HG02623 (cell line): ENCODE measurements around the gene C1orf116.
"Not testable (repeated sequence)": the region's sequence is repeated elsewhere in the genome, so short reads cannot be mapped to it uniquely, and the experiment has no call there.

Source experiments
- ATAC-seq: cut with Tn5 transposase; IDR thresholded peaks from one replicate; pipeline ENCODE4 v1.9.1; 2021; ENCODE audit warnings: moderate library complexity; ENCODE audit not compliant: unreplicated experiment

Gene C1orf116

DNA sequence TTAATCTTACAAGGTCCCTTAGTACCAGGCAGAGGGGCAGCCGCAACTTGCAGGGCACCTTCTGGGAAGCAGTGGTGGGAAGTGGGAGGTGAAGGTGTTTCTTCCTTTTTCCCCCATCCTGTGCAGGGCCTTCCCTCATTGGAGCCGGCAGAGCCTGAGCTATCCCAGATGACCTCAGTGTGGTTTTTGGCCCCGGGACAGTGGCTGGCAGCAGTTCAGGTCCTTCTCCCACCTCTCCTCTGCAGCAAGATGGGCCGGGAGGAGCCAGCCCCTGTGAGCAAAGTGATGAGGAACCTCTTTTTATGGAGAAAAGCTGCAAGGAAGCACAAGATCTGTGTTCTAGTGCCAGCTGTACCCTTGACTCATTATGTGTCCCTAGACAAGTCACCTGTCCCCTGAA is 27.3 kb upstream of the C1orf116 start:
- ATAC-seq, result no peak

DNA sequence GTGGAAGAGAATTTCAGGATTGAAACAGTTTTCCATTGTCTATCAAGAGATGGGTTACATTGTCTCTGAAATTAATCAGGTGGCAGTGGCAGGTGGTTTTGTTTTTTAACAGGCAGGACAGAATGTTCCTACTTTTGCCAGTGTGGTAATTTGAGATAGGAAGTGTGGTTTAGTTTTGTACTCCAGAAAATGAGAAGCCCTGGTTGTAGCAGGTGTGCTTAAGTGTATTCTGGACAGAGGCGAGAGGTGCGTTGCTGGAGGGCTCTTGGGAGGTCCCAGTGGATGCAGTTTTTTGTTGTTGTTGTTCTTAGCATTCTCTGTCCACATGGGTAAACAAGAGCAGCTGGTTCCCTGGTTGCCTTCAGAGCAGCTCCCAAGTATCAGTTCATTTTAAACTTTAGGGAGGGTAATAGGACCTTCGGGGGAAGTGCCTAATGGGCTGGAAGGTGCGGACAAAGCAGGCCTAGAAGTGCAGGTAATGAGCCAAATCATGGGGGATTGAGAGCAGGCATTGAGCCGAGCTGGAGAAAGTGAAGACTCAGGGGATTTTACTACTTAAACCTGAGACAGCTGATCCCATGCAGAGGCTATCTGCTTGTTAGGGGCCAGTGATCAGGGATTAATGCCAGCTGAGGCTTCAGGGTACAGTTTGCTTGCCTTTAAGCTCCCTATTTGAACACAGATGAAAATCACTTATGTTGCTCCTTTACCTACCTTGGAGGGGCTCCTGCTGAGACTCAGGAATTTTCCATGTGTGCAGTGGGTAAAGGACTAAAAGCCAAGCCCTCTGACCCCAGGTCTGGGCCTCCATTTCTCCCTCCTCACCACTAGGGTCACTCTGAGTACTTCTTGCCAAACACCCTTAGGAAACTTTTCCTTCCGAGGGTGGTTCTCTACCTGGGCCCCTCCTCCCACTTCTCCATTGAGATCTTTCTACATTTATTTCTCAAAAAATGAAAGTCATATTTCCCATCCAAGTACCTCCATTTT is 26.6 kb upstream of the C1orf116 start:
- no peak for ATAC-seq

DNA sequence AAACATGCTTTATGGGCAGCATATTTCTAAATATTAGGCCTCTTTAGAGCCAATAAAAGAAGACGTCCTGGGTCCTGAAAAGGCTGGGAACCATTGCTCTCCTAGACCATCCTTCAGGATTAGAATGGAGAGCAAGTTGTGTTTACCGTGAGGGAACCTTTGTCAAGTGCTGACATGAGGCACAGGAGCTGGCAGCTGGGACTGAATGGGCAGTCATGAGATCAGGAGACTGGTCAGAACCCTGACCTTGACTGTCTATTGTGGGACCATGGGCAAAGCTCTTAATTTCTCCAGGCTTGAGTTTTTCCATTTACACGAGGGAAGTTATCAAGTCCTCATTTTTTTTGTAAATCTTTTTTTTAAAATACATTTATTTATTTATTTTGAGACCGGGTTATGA is 25.7 kb upstream of the C1orf116 start:
- ATAC-seq, result no peak

DNA sequence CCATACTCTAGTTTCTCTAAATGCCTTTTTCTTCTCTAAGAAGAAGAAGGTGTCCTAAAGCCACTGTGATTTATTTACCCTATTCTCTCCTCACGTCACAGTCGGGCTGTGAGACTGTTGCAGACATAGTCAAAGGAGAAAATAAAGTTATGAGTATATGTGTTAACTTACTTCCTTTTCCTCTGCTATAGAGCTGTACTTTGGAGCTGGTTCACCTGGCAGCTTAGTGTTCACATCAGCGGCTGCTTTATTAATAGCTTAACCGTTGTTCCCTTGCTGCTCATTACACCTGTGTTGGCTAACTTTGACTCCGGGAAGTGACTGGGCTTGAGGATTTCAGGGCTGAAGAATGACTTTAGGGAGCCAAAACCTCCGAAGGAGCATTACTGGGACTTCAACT is 24.1 kb upstream of the C1orf116 start:
- ATAC-seq, result no peak

DNA sequence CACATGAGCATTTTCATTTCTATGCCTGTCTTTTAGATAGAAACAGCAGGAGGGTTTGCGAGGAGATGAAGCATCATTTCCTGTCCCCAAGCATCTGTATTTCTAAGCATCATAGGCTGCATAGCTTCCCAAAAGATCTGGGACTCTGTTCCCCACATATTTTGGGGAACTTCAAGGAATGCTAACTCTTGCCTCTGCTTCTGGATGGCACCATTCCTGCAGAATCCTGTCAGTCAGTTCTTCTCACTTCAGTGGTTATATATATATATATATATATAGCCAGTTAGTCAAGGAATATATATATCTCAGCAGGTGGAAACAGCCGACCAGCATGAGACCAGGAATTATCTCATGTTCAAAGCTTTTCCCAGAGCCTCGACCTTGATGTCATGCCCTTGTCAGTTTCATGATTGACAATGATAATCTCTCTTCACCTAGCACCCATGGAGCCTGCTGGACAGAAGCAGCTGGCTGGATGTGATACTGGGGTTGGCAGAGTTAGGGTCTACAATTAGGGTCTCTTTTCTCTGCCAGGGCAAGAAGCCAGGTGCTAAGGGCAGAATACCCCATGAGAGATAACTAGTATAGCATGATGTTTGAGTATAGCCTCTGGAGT is 22.9 kb upstream of the C1orf116 start:
- no peak for ATAC-seq

DNA sequence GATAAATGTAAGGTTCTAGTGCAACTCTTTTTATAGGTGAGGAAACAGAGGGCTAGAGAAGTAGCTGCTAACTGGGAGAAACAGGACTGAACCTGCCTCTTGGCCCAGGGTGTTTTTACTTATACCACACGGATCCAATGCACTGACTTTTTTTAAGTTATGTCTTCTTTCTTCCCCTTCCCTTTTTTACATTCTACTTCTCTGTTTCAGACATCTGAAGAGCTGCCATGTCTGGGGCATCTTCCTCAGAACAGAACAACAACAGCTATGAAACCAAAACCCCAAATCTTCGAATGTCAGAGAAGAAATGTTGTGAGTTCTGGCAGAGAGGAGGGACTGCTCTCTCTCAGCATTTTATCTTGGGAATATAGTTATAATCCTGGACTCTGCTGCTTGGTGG is 21.9 kb upstream of the C1orf116 start:
- no peak for ATAC-seq

DNA sequence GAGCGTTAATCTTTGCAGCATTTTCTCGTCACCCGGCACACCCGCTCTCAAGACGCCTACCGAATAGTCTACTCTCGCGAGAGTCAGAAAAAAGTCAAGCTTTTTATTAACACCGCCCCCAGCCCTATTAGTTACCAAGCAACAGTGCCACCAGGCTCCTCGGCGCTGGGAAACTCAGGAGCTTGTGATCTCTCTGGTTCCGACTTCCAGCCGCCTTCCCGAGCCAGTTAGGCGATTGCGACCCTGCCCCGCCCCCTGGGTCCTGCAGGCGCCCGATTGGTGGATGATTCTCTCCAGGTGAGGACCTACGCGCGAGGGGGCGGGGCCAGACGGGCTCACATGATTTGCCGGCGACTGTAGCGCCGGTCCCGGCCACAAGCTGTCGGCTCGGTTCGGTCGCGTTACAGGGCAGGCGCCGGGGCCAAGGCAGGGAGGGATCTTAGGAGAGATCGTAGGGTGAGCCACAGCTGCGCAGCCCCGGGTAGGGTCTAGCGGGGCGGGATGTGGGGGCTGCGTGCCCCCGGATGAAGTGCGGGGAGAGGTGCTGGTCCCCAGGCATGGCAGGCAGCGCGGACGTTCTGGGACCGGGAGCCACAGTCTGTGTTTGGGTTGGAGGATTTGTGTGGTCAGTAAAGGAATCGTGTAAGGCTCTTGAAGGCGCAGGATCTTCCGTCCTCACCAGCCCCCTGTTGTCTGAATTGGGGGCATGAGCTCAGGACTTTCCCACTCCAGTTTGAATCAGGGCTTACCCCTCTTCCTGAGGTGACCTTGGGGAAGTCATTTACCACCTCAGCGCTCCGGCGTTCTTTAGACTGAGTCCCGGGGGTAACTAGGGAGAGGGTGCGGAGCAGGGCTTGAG is 20.6 kb upstream of the C1orf116 start, which contains the start of gene PFKFB2:
Gene PFKFB2, plus strand, starts transcription at position 365 of the 859 bp plus-strand sequence. CDS start 1,443 bp downstream, outside the sequence.
- peak; percentile 65 for ATAC-seq

DNA sequence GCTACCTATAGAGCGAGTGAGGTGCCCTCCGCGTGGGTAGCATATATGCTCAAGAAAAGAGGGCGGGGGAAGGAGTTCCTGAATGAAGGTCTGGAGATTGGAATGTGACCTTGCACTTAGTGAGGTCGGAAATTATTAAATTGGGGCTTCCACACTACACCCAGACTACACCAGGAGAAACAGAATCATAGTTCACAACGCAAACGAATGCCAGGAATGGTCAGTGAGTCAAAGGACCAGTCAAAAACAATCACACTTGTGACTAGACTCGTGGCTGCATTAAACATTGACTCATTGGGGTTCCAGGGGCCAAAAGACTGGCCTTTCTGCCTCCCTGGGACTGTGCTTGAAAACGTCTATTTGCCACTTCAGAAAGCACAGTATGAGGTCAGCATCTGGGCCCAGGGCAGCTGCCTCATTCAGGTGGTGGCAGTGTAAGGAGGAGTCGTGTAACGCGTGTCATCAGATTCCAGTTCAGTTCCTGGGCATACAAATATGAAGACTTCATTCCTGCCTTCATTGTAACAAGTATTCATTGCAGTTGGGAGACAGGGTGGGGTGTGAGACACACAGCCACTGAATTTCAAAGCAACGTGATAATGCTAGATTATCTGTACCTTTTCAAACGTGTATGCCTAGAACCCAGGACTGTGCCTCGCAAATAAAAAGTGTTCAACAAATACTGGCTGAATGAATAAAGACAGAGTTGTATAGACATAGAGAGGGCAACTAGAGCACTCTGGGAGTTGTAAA is 18.8 kb upstream of the C1orf116 start, which contains the start of gene YOD1:
Gene YOD1, minus strand, starts transcription at position 18 of the 753 bp plus-strand sequence. CDS start 178 bp downstream, outside the sequence.
- ATAC-seq, result no peak

DNA sequence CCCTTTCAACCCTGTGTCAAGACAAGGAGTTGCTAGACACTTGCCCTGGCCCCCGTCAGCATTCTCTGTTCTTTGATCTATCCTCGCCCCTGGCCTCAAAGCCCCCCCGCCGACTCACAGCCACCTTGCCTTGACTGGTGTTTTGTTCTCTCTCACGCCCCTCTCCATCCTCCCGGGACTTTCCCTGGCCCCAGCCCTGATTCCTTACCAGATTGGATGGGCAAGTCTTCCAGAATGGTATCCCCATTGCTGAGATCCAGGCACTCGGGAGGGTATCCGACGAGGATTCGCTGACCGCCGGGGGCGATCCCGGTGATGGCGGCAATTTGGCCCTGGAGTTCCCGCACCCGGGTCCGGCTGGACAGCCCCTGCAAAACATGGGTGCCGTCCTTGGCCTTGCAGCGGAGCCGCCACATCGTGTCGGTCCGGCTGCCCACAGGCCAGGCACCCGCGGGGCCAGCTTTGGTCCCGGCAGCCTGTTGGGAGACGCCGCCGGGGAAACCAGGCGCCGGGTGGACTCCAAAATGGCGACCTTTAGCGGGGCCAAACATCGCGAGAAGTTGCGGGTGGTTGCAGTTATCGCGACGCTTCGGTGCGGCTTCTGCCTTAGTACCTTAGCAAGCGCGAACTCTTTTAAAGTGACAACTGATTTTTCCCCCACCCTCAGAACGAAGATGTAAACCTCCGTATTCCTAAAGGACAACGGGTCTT is 18.1 kb upstream of the C1orf116 start:
- ATAC-seq, result peak; percentile 34

DNA sequence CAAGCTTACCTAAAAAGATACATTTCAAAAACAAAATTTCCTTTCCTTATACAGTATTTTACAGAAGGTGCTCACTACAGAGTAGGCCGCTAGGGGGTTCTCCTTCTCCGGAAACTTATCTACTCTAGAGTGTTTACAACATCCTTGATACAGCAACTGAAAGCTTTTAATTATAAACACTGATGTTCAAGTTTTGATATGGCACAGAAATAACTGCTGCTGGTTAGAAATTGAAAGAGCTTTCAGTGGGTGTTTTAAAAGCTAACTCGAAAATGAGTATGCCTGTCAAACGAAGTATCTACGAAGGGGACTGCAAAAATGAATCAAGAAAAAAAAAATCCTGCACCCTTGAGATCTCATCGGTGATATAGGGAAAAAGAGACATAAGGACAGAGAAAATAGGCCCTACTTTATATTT is 17.4 kb upstream of the C1orf116 start:
- no peak for ATAC-seq

DNA sequence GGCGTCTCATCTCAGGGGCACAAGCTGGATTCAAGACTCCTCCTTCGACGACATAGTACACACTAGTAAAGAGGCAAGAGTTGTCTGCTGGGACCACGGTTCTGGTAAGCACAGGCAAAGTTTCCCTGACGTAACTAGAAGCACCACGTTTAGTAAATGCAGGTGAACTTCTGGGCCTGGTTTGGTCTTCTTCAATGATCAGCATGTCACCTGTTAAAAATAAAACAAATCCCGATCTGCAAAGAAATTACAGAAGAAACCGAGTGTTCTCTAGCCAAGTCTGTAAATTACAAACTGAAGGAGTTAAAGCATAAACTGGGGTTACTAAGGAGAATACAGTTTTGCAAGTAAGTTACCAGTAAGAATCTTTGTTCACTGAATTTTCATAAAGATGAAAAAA is 17.0 kb upstream of the C1orf116 start:
- ATAC-seq, result no peak

DNA sequence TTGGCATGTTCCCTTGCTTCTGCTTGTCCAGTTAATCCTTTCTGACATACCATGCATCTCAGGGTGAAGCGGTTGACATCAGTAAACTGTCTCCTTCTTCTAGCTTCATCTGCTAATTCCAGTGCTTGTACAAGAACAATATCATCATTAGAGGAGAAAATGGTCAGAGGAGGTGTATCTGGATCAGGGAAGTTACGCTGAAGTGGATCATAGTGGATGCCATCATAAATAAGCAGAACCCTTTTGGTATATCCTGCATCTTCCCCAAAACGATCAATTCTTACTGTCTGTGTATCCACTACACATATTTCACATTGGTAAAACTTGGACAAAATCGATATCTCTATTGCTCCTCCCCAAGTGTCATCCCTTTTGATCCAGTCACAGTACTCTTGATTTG is 16.5 kb upstream of the C1orf116 start:
- no peak for ATAC-seq

DNA sequence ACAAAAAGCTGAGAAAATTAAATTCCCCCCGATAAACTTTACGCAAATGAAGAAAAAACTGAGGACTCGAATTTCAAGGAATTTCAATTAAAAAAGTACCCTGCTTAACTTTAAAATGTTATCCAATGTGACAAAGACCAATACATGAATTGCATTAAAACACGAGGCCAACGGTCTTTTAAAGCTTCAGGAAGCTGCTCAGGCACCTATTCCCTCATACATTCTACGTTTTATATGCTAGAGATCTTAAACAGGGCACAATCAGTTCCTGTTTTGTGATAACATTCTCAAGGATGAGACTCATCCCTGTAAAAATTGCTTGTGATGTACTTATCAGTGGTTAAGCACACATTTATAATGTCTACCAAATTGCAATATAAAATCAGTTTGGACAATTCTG is 15.5 kb upstream of the C1orf116 start:
- ATAC-seq, result no peak

DNA sequence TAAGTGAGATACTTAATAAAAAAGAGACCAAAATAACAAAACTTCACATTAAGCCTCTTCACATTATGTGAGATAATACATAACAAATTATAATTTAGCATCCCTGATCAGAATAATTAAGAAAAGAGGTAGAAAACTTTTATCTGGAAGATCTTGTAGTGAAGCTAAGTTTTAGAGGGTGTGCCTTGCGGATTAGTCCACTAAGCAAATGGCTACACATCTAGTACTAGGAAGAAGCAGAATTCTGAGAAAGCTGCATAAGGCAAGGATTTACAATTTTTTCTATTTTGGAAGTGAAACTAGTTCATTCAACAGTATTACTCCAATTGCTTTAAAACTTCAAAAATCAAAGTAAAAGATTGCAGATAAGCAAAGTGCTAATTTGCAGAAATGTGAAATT is 14.9 kb upstream of the C1orf116 start:
- no peak for ATAC-seq

DNA sequence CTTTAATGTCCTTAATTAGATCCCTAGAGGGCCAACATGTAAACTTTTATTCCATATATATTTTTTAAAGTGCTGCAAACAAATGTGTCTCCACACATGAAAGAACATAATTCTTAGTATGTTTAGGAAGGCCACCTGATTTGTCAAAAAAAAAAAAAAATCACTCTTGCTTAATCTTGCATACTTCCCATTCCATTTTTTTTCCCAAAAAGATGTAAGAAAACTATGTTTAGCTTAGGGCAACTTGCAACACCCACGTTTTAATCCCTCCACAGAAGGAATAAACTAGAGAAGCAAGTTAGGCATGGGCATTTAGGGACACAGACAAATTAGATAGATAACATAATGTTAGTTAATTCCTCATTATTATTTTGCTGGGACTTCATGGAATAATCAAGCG is 12.9 kb upstream of the C1orf116 start:
- no peak for ATAC-seq

DNA sequence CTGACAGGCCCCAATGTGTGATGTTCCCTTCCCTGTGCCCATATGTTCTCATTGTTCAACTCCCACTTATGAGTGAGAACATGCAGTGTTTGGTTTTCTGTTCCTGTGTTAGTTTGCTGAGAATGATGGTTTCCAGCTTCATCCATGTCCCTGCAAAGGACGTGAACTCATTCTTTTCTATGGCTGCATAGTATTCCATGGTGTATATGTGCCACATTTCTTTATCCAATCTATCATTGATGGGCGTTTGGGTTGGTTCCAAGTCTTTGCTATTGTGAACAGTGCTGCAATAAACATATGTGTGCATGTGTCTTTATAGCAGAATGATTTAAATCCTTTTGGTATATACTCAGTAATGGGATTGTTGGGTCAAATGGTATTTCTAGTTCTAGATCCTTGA is 8.8 kb upstream of the C1orf116 start:
- not testable (repeated sequence) for ATAC-seq

DNA sequence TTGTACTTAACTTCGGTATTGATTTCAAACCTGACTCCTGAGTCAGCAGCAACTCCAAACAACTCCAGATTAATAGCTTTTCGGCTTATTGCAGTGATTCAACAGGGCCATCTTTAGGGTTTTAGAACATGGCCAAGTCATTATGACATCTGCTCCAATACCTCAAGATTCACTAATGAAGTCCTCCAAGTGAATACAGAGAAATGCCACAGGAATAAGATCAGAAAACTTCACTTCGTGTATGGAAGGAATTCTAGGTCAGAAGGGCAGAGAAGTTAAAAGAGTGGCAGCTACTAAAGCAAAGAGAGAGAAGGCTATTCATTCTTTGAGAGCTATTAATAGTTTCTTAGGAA is 7.6 kb upstream of the C1orf116 start:
- ATAC-seq, result no peak

DNA sequence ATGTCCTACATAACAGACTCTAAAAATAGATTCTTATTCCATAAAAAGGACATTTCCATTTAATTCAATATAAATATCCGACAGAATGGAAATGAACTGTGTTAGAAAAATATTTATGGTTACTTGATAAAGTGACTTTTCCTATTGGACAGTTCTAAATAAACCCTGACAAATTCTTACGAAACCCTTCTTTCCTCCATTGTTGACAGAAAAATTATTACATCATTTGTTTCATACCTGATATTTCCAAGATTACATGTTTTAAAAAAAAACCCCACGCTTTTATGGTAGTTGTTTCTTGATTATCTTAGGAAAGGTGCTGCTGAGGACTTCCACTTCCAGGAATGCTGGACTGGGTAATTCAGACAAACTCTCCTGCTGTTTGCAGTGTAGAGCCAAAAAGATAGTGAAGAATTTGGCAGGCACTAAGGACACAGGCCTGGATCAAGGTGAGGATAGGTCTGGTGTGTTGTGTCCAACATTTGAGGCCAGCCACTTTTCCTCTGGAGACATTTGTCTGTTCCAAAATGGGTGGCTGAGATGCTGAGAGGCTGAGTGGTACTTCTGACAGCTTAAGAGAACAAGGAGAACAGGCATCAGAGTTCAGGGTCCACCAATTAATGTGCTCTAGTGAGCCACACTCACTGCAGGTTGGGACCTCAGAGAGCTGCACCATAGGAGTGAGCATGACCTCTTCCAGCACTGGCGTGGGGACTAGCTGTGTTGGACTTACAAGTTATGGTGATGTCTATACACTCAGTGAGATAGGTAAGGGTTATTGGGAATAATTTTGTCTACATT is 7.0 kb upstream of the C1orf116 start:
- no peak for ATAC-seq

DNA sequence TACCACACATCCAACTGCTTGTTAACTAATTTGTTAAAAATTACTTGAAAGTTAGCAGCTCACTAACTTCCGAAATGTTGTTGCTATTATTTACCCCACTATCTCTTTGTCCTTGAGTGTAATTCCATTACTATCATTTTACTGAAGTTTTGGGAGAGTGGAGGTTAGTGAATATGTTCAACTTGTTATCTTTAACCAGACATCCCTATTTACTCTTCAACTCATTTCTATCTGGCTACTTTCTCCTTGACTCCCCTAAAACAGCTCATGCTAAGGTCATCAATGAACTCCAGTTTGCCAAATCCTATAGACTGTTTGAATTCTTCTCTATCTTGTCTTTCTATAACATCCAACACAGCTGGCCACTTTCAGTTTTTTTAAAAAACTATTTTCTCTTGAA is 4.3 kb upstream of the C1orf116 start:
- ATAC-seq, result no peak
